Osteoblast (primary cell): ENCODE results near the gene TBX5. TPM values are rescaled to one million over a fixed set of nuclear protein-coding genes. Genes with fewer than 3 reads are reported as not detected.
A peak's percentile ranks its signal among the peaks of the same experiment; 100 is the strongest.

Source experiments
- DNase-seq: peaks from one replicate; pipeline ENCODE4 v3.0.0; 2011; ENCODE audit warnings: low spot score, mixed read lengths; ENCODE audit not compliant: insufficient read length; ENCODE audit errors: missing footprints
- H2AFZ ChIP-seq: 2 replicates; pipeline ENCODE4 v1.6.0; 2011; ENCODE audit warnings: mild to moderate bottlenecking, low read length
- H3K27ac ChIP-seq: 2 replicates; pipeline ENCODE4 v1.5.1; 2011; ENCODE audit warnings: mild to moderate bottlenecking, low read depth, low read length, moderate library complexity
- H3K27me3 ChIP-seq: 2 replicates; pipeline ENCODE4 v1.6.0; 2012; ENCODE audit warnings: mild to moderate bottlenecking, control low read depth, inconsistent platforms, low read length, moderate library complexity; ENCODE audit not compliant: insufficient read depth
- H3K36me3 ChIP-seq: 2 replicates; pipeline ENCODE4 v1.5.1; 2011; ENCODE audit warnings: mild to moderate bottlenecking, low read length, control low read depth, moderate library complexity; ENCODE audit not compliant: insufficient read depth
- H3K4me1 ChIP-seq: 2 replicates; pipeline ENCODE4 v1.5.1; 2011; ENCODE audit warnings: mild to moderate bottlenecking, low read length, control low read depth, moderate library complexity; ENCODE audit not compliant: insufficient read depth
- H3K4me2 ChIP-seq: 2 replicates; pipeline ENCODE4 v1.6.0; 2011; ENCODE audit warnings: mild to moderate bottlenecking, low read length; ENCODE audit not compliant: insufficient read depth
- H3K4me3 ChIP-seq: fragments of 200-600 bp; sonication (generic); 3 replicates; pipeline ENCODE4 v1.5.1; 2012; ENCODE audit warnings: mild to moderate bottlenecking, low read length, inconsistent platforms; ENCODE audit not compliant: insufficient read depth
- H3K79me2 ChIP-seq: 2 replicates; pipeline ENCODE4 v1.6.0; 2012; ENCODE audit warnings: mild to moderate bottlenecking, low read length, control low read depth, inconsistent platforms; ENCODE audit not compliant: insufficient read depth
- H3K9me3 ChIP-seq: 2 replicates; pipeline ENCODE4 v1.5.1; 2011; ENCODE audit warnings: low read depth, low read length, control low read depth
- H4K20me1 ChIP-seq: 2 replicates; pipeline ENCODE4 v1.6.0; 2012; ENCODE audit warnings: mild to moderate bottlenecking, low read length, control low read depth; ENCODE audit not compliant: insufficient read depth
- CTCF ChIP-seq: IDR thresholded peaks from 2 replicates; pipeline ENCODE4 v1.5.1; 2011; ENCODE audit warnings: mild to moderate bottlenecking, low read depth, low read length, moderate library complexity; ENCODE audit errors: extremely low read depth
- total RNA-seq: library from RNA; depleted of rRNA; stranded (reverse); fragments of >200 nt; gene quantifications from 2 replicates; pipeline ENCODE4 v1.2.3, GENCODE V29; 2012

Gene TBX5
- total RNA-seq, 1 donor, result not detected

GRCh38 chr12:114395755-114396152 lies 10.2 kb downstream of the TBX5 start:
- H4K20me1 ChIP-seq, result no peaks in the 10 kb centered on the region
- H3K79me2 ChIP-seq, result no peaks in the 10 kb centered on the region
- TF ChIP-seq CTCF, result no peak
- H3K4me2 ChIP-seq, result no peak overlapping the region
- no peaks in the 10 kb centered on the region for H3K9me3 ChIP-seq
- no peak overlapping the region for H3K27ac ChIP-seq
- no peaks in the 10 kb centered on the region for H3K4me1 ChIP-seq
- H3K36me3 ChIP-seq, result no peaks in the 10 kb centered on the region
- no peak overlapping the region for H2AFZ ChIP-seq
- H3K27me3 ChIP-seq, result no peaks in the 10 kb centered on the region
- no peak for DNase-seq
- no peak overlapping the region for H3K4me3 ChIP-seq

- no peak for TF ChIP-seq CTCF
- H3K27me3 ChIP-seq, result no peaks in the 10 kb centered on the region
- H3K4me1 ChIP-seq, result no peaks in the 10 kb centered on the region
- no peak for DNase-seq
- H2AFZ ChIP-seq, result no peak overlapping the region
- no peaks in the 10 kb centered on the region for H4K20me1 ChIP-seq
- H3K4me2 ChIP-seq, result no peak overlapping the region
- no peaks in the 10 kb centered on the region for H3K79me2 ChIP-seq
- no peaks in the 10 kb centered on the region for H3K36me3 ChIP-seq
- H3K27ac ChIP-seq, result no peak overlapping the region
- no peak overlapping the region for H3K4me3 ChIP-seq
- H3K9me3 ChIP-seq, result no peaks in the 10 kb centered on the region
These were observed 10.7 kb downstream of the TBX5 start for GRCh38 chr12:114395233-114395632.

- H3K9me3 ChIP-seq, result no peaks in the 10 kb centered on the region
- H3K4me2 ChIP-seq, result no peak overlapping the region
- DNase-seq, result no peak
- no peak overlapping the region for H3K4me3 ChIP-seq
- no peak for TF ChIP-seq CTCF
- H3K36me3 ChIP-seq, result no peaks in the 10 kb centered on the region
- no peaks in the 10 kb centered on the region for H4K20me1 ChIP-seq
- H3K79me2 ChIP-seq, result no peaks in the 10 kb centered on the region
- no peak overlapping the region for H2AFZ ChIP-seq
- no peak overlapping the region for H3K27ac ChIP-seq
- H3K27me3 ChIP-seq, result no peaks in the 10 kb centered on the region
- H3K4me1 ChIP-seq, result no peaks in the 10 kb centered on the region
These were observed 12.4 kb downstream of the TBX5 start for GRCh38 chr12:114393569-114393968.

- Histone ChIP-seq H2AFZ (no peak overlapping the region), H3K4me2 (no peak overlapping the region), H3K9me3 (no peaks in the 10 kb centered on the region), H3K4me1 (no peaks in the 10 kb centered on the region), H3K36me3 (no peaks in the 10 kb centered on the region), H3K4me3 (no peak overlapping the region), H3K79me2 (no peaks in the 10 kb centered on the region), H4K20me1 (no peaks in the 10 kb centered on the region), H3K27me3 (no peaks in the 10 kb centered on the region), H3K27ac (no peak overlapping the region)
- TF ChIP-seq CTCF, result no peak
- peak; percentile 39 for DNase-seq
These were observed 13.0 kb downstream of the TBX5 start for GRCh38 chr12:114392909-114393308.
